Panc1 (cell line): ENCODE measurements around the gene PLEKHG4B. TPM values are rescaled to one million over a fixed set of nuclear protein-coding genes. Genes with fewer than 3 reads are reported as not detected.
"Not testable (repeated sequence)": the region's sequence is repeated elsewhere in the genome, so short reads cannot be mapped to it uniquely, and the experiment has no call there.

ENCODE experiments used
- ATAC-seq: fragments of 200-7000 bp; cut with Tn5 transposase; 2 replicates; pipeline ENCODE4 v1.9.1; 2020; ENCODE audit warnings: mild to moderate bottlenecking, moderate library complexity
- BruUV-seq: library from RNA; stranded (reverse); fragments of 400-500 nt; replicated peaks from 2 replicates; lab custom pipeline; 2021; lab: Mats Ljungman, UMichigan
- CTCF ChIA-PET: fragments of 300-600 bp; sonication (Branson Sonifier 250); formaldehyde crosslinking; loops from one replicate; lab custom pipeline; 2022; ENCODE audit warnings: antibody characterized with exemption; lab: Charles Lee
- POLR2A ChIA-PET: fragments of 300-600 bp; sonication (Branson Sonifier 250); formaldehyde crosslinking; loops from one replicate; lab custom pipeline; 2022; ENCODE audit warnings: antibody characterized with exemption; lab: Charles Lee
- DNase-seq: peaks from one replicate; pipeline ENCODE4 v3.0.0-alpha.2; 2010; ENCODE audit warnings: low read depth, low spot score
- H3K27ac ChIP-seq: 2 replicates; pipeline ENCODE4 v1.5.1; 2011; ENCODE audit warnings: mild to moderate bottlenecking, low read length, inconsistent platforms
- H3K27me3 ChIP-seq: fragments of 200-500 bp; sonication (Bioruptor generic); 2 replicates; pipeline ENCODE4 v1.6.0; 2014; ENCODE audit warnings: low read length, inconsistent platforms; ENCODE audit not compliant: control insufficient read depth, insufficient read depth
- H3K36me3 ChIP-seq: fragments of 200-500 bp; sonication (Bioruptor generic); 2 replicates; pipeline ENCODE4 v1.5.1; 2014; ENCODE audit warnings: inconsistent platforms, mild to moderate bottlenecking, low read length, moderate library complexity; ENCODE audit not compliant: control insufficient read depth, insufficient read depth
- H3K4me1 ChIP-seq: 2 replicates; pipeline ENCODE4 v1.5.1; 2011; ENCODE audit warnings: inconsistent platforms, mild to moderate bottlenecking, low read length, moderate library complexity; ENCODE audit not compliant: control insufficient read depth, insufficient read depth
- H3K4me3 ChIP-seq, 2 experiments: 2 replicates each; pipeline ENCODE4 v1.5.1; 2011 to 2012; ENCODE audit warnings: low read depth in 2 of 2, low read length in 2 of 2, mild to moderate bottlenecking in 2 of 2, inconsistent platforms in 1 of 2, moderate library complexity in 1 of 2
- H3K9me3 ChIP-seq: fragments of 200-500 bp; sonication (Bioruptor generic); 2 replicates; pipeline ENCODE4 v1.5.1; 2014; ENCODE audit warnings: low read depth, mild to moderate bottlenecking, inconsistent platforms, low read length, moderate library complexity; ENCODE audit not compliant: control insufficient read depth, insufficient read depth
- POLR2AphosphoS5 ChIP-seq: IDR thresholded peaks from 2 replicates; pipeline ENCODE4 v1.6.1; 2012; ENCODE audit warnings: mild to moderate bottlenecking, low read depth, low read length, moderate library complexity
- SIN3A ChIP-seq: IDR thresholded peaks from 2 replicates; pipeline ENCODE4 v1.6.1; 2012; ENCODE audit warnings: low read depth, mild to moderate bottlenecking, low read length, moderate library complexity, borderline replicate concordance; ENCODE audit not compliant: insufficient read depth
- TCF7L2 ChIP-seq: IDR thresholded peaks from 2 replicates; pipeline ENCODE4 v1.6.1; 2011; ENCODE audit warnings: mild to moderate bottlenecking, low read depth, low read length, inconsistent platforms
- in situ Hi-C: cut with HindIII; loops from 2 replicates; pipeline ENCODE4 v1.10.0; 2016; ENCODE audit warnings: low sequenced_read_pairs, low pct_unique_long_range_greater_than_20kb
- intact Hi-C: fragments of 100-400 bp; cut with micrococcal nuclease; formaldehyde crosslinking; loops from one replicate; pipeline ENCODE4 v1.10.0; 2022; ENCODE audit not compliant: unreplicated experiment
- total RNA-seq: library from RNA; stranded (reverse); gene quantifications from one replicate; pipeline ENCODE4 v1.2.1, GENCODE V29; 2021; ENCODE audit not compliant: unreplicated experiment
- TF ChIP-seq, protein P1 (sequence below), 2 experiments: IDR thresholded peaks; 2 replicates each; pipeline ENCODE4 v1.6.1; 2011 to 2012; ENCODE audit warnings: low read depth in 2 of 2, control low read depth in 1 of 2, low read length in 1 of 2, mild to moderate bottlenecking in 1 of 2, moderate library complexity in 1 of 2; ENCODE audit not compliant: insufficient read depth in 1 of 2
- TF ChIP-seq, protein P2 (sequence below): fragments of 450-650 bp; IDR thresholded peaks from 2 replicates; pipeline ENCODE4 v1.5.1; 2017; ENCODE audit warnings: mild to moderate bottlenecking

Gene PLEKHG4B
- total RNA-seq, 1 experiment from 2014 or later = 8.9 TPM

DNA sequence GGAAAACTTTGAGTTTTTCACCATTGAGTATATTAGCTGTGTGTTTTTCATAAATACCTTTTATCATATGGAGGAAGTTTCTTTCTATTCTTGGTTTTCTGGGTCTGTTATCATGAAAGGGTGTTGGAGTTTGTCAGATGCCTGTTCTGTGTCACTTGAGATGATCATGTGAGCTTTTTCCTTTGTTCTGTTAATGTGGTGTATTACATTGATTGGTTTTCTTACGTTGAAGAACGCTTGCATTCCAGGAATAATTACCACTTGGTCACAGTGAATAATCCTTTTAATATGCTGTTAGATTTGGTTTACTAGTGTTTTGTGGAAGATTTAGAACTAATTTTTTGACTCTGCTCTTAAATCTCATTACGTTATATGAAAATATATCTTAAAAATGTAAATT lies 7.8 kb downstream of the PLEKHG4B start:
- no peaks in the 10 kb centered on the region for H3K36me3 ChIP-seq

DNA sequence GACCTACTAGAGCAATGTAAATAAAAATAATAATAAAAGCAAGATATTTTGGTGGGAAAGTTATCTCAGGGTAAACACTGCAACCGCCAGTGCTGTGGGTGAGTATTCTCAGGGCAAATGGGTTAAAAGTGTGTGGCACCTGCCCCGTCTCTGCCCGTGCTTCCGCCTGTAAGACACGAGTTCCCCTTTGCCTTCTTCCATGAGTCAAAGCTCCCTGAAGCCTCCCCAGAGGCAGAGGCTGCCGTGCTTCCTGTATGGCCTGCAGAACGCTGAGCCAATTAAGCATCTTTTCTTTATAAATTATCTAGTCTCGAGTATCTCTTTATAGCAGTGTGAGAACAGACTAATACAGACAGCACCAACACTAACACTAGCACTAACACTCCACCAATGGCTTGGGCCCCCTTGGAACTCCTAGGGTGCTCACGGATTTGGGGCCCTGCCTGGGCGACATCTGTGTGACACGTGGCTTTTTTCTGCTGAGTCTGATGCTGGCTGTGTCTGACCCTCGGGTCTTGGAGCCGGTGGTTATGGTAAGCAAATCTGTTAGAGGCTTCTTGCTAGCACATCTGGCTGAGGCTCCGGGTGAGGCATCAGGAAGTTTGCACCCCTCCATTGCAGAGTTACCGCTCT lies 10.6 kb downstream of the PLEKHG4B start:
- Histone ChIP-seq H3K9me3 (no peaks in the 10 kb centered on the region), H3K4me1 (peaks cover 14% of the 10 kb centered on the region; the same call in 1 of the 2 replicates), H3K4me3 (no peak overlapping the region), H3K27me3 (peaks cover 3% of the 10 kb centered on the region; the same call in 1 of the 2 replicates), H3K36me3 (no peaks in the 10 kb centered on the region), H3K27ac (no peak overlapping the region)
- CTCF ChIA-PET = no interaction called here
- no TSS peak for BruUV-seq
- ATAC-seq (peak; percentile 41; the same call in 1 of the 2 replicates), DNase-seq (no peak)
- POLR2A ChIA-PET = no interaction called here
- intact Hi-C loops (no loop called here), in situ Hi-C loops (no loop called here)
- no peak for TF ChIP-seq SIN3A
- TF ChIP-seq TCF7L2 = no peak
- TF ChIP-seq, protein P1, sequence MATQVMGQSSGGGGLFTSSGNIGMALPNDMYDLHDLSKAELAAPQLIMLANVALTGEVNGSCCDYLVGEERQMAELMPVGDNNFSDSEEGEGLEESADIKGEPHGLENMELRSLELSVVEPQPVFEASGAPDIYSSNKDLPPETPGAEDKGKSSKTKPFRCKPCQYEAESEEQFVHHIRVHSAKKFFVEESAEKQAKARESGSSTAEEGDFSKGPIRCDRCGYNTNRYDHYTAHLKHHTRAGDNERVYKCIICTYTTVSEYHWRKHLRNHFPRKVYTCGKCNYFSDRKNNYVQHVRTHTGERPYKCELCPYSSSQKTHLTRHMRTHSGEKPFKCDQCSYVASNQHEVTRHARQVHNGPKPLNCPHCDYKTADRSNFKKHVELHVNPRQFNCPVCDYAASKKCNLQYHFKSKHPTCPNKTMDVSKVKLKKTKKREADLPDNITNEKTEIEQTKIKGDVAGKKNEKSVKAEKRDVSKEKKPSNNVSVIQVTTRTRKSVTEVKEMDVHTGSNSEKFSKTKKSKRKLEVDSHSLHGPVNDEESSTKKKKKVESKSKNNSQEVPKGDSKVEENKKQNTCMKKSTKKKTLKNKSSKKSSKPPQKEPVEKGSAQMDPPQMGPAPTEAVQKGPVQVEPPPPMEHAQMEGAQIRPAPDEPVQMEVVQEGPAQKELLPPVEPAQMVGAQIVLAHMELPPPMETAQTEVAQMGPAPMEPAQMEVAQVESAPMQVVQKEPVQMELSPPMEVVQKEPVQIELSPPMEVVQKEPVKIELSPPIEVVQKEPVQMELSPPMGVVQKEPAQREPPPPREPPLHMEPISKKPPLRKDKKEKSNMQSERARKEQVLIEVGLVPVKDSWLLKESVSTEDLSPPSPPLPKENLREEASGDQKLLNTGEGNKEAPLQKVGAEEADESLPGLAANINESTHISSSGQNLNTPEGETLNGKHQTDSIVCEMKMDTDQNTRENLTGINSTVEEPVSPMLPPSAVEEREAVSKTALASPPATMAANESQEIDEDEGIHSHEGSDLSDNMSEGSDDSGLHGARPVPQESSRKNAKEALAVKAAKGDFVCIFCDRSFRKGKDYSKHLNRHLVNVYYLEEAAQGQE (IDR thresholded peaks at IDR 0.05; ENCODE audit: insufficient read depth in 1 of 2, low read depth in 2 of 2, low read length in 1 of 2) = no peak
- TF ChIP-seq, protein P2, sequence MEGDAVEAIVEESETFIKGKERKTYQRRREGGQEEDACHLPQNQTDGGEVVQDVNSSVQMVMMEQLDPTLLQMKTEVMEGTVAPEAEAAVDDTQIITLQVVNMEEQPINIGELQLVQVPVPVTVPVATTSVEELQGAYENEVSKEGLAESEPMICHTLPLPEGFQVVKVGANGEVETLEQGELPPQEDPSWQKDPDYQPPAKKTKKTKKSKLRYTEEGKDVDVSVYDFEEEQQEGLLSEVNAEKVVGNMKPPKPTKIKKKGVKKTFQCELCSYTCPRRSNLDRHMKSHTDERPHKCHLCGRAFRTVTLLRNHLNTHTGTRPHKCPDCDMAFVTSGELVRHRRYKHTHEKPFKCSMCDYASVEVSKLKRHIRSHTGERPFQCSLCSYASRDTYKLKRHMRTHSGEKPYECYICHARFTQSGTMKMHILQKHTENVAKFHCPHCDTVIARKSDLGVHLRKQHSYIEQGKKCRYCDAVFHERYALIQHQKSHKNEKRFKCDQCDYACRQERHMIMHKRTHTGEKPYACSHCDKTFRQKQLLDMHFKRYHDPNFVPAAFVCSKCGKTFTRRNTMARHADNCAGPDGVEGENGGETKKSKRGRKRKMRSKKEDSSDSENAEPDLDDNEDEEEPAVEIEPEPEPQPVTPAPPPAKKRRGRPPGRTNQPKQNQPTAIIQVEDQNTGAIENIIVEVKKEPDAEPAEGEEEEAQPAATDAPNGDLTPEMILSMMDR = no peak
- TF ChIP-seq POLR2AphosphoS5 = no peak

More for the DNA sequence above, 7.8 kb downstream of the PLEKHG4B start:
- ATAC-seq (no peak), DNase-seq (no peak)
- Histone ChIP-seq H3K4me3 (no peak overlapping the region), H3K27ac (no peak overlapping the region), H3K9me3 (no peaks in the 10 kb centered on the region), H3K27me3 (peaks cover 4% of the 10 kb centered on the region; the same call in 1 of the 2 replicates), H3K4me1 (no peaks in the 10 kb centered on the region)
- no TSS peak for BruUV-seq
- CTCF ChIA-PET = no interaction called here
- TF ChIP-seq, protein P2 = no peak
- TF ChIP-seq SIN3A (no peak), POLR2AphosphoS5 (no peak), TCF7L2 (no peak)
- TF ChIP-seq, protein P1 (IDR thresholded peaks at IDR 0.05; ENCODE audit: insufficient read depth in 1 of 2, low read depth in 2 of 2, low read length in 1 of 2) = no peak
- intact Hi-C loops = no loop called here
- POLR2A ChIA-PET = no interaction called here
- in situ Hi-C loops = no loop called here

DNA sequence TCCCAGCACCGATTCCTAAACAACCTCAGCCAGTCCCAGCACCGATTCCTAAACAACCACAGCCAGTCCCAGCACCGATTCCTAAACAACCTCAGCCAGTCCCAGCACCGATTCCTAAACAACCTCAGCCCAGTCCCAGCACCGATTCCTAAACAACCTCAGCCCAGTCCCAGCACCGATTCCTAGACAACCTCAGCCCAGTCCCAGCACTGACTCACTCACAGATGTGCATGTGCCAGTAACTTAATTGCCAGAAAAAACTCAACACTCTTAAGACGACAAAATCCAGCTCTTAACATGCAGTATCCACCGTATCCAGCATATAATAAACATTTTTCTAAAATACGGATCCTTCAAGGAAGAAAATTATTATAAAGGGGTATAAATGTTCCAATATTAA lies 12.1 kb downstream of the PLEKHG4B start:
- H3K4me3 ChIP-seq, CTCF ChIA-PET, H3K27ac ChIP-seq, H3K9me3 ChIP-seq, intact Hi-C loops, H3K36me3 ChIP-seq, BruUV-seq, POLR2A ChIA-PET, H3K27me3 ChIP-seq, DNase-seq, ATAC-seq, in situ Hi-C loops: not testable (repeated sequence)
- peaks cover 14% of the 10 kb centered on the region; the same call in 1 of the 2 replicates for H3K4me1 ChIP-seq
